Transverse colon (tissue), 3 donors: ENCODE measurements around the gene C9orf50.

ENCODE experiments used
- POLR2A ChIP-seq: fragments of 450-650 bp; IDR thresholded peaks from one replicate; pipeline ENCODE4 v1.6.1; 2016; ENCODE audit warnings: antibody characterized with exemption, mild to moderate bottlenecking, moderate library complexity
- TF ChIP-seq, protein P1 (sequence below), 5 experiments: fragments of 200-600 bp in 3 of 5; fragments of 450-650 bp in 2 of 5; sonication (generic) in 3 of 5; IDR thresholded peaks; 1 replicate in 2 of 5; 2 replicates in 3 of 5; pipeline ENCODE4 v1.5.1; 2016 to 2017; ENCODE audit warnings: antibody characterized with exemption in 5 of 5, inconsistent platforms in 3 of 5, mild to moderate bottlenecking in 2 of 5, moderate library complexity in 1 of 5

GRCh38 chr9:129615407-129616285, 5.3 kb downstream of the C9orf50 start:
- TF ChIP-seq POLR2A, result no peak
- TF ChIP-seq, protein P1, sequence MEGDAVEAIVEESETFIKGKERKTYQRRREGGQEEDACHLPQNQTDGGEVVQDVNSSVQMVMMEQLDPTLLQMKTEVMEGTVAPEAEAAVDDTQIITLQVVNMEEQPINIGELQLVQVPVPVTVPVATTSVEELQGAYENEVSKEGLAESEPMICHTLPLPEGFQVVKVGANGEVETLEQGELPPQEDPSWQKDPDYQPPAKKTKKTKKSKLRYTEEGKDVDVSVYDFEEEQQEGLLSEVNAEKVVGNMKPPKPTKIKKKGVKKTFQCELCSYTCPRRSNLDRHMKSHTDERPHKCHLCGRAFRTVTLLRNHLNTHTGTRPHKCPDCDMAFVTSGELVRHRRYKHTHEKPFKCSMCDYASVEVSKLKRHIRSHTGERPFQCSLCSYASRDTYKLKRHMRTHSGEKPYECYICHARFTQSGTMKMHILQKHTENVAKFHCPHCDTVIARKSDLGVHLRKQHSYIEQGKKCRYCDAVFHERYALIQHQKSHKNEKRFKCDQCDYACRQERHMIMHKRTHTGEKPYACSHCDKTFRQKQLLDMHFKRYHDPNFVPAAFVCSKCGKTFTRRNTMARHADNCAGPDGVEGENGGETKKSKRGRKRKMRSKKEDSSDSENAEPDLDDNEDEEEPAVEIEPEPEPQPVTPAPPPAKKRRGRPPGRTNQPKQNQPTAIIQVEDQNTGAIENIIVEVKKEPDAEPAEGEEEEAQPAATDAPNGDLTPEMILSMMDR (IDR thresholded peaks at IDR 0.05), result no peak
